Panc1 (cell line): ENCODE data around the gene ANO5. TPM values are rescaled to one million over a fixed set of nuclear protein-coding genes. Genes with fewer than 3 reads are reported as not detected.
A peak's percentile ranks its signal among the peaks of the same experiment; 100 is the strongest.

Experiments used
- ATAC-seq: fragments of 200-7000 bp; cut with Tn5 transposase; 2 replicates; pipeline ENCODE4 v1.9.1; 2020; ENCODE audit warnings: mild to moderate bottlenecking, moderate library complexity
- BruUV-seq: library from RNA; stranded (reverse); fragments of 400-500 nt; replicated peaks from 2 replicates; lab custom pipeline; 2021; lab: Mats Ljungman, UMichigan
- CTCF ChIA-PET: fragments of 300-600 bp; sonication (Branson Sonifier 250); formaldehyde crosslinking; loops from one replicate; lab custom pipeline; 2022; ENCODE audit warnings: antibody characterized with exemption; lab: Charles Lee
- POLR2A ChIA-PET: fragments of 300-600 bp; sonication (Branson Sonifier 250); formaldehyde crosslinking; loops from one replicate; lab custom pipeline; 2022; ENCODE audit warnings: antibody characterized with exemption; lab: Charles Lee
- DNase-seq: peaks from one replicate; pipeline ENCODE4 v3.0.0-alpha.2; 2010; ENCODE audit warnings: low read depth, low spot score
- H3K27ac ChIP-seq: 2 replicates; pipeline ENCODE4 v1.5.1; 2011; ENCODE audit warnings: mild to moderate bottlenecking, low read length, inconsistent platforms
- H3K27me3 ChIP-seq: fragments of 200-500 bp; sonication (Bioruptor generic); 2 replicates; pipeline ENCODE4 v1.6.0; 2014; ENCODE audit warnings: low read length, inconsistent platforms; ENCODE audit not compliant: control insufficient read depth, insufficient read depth
- H3K36me3 ChIP-seq: fragments of 200-500 bp; sonication (Bioruptor generic); 2 replicates; pipeline ENCODE4 v1.5.1; 2014; ENCODE audit warnings: inconsistent platforms, mild to moderate bottlenecking, low read length, moderate library complexity; ENCODE audit not compliant: control insufficient read depth, insufficient read depth
- H3K4me1 ChIP-seq: 2 replicates; pipeline ENCODE4 v1.5.1; 2011; ENCODE audit warnings: inconsistent platforms, mild to moderate bottlenecking, low read length, moderate library complexity; ENCODE audit not compliant: control insufficient read depth, insufficient read depth
- H3K4me3 ChIP-seq, 2 experiments: 2 replicates each; pipeline ENCODE4 v1.5.1; 2011 to 2012; ENCODE audit warnings: low read depth in 2 of 2, low read length in 2 of 2, mild to moderate bottlenecking in 2 of 2, inconsistent platforms in 1 of 2, moderate library complexity in 1 of 2
- H3K9me3 ChIP-seq: fragments of 200-500 bp; sonication (Bioruptor generic); 2 replicates; pipeline ENCODE4 v1.5.1; 2014; ENCODE audit warnings: low read depth, mild to moderate bottlenecking, inconsistent platforms, low read length, moderate library complexity; ENCODE audit not compliant: control insufficient read depth, insufficient read depth
- CTCF ChIP-seq: fragments of 450-650 bp; IDR thresholded peaks from 2 replicates; pipeline ENCODE4 v1.5.1; 2017; ENCODE audit warnings: mild to moderate bottlenecking
- POLR2AphosphoS5 ChIP-seq: IDR thresholded peaks from 2 replicates; pipeline ENCODE4 v1.6.1; 2012; ENCODE audit warnings: mild to moderate bottlenecking, low read depth, low read length, moderate library complexity
- SIN3A ChIP-seq: IDR thresholded peaks from 2 replicates; pipeline ENCODE4 v1.6.1; 2012; ENCODE audit warnings: low read depth, mild to moderate bottlenecking, low read length, moderate library complexity, borderline replicate concordance; ENCODE audit not compliant: insufficient read depth
- TCF7L2 ChIP-seq: IDR thresholded peaks from 2 replicates; pipeline ENCODE4 v1.6.1; 2011; ENCODE audit warnings: mild to moderate bottlenecking, low read depth, low read length, inconsistent platforms
- in situ Hi-C: cut with HindIII; loops from 2 replicates; pipeline ENCODE4 v1.10.0; 2016; ENCODE audit warnings: low sequenced_read_pairs, low pct_unique_long_range_greater_than_20kb
- intact Hi-C: fragments of 100-400 bp; cut with micrococcal nuclease; formaldehyde crosslinking; loops from one replicate; pipeline ENCODE4 v1.10.0; 2022; ENCODE audit not compliant: unreplicated experiment
- total RNA-seq: library from RNA; stranded (reverse); gene quantifications from one replicate; pipeline ENCODE4 v1.2.1, GENCODE V29; 2021; ENCODE audit not compliant: unreplicated experiment
- TF ChIP-seq, protein P1 (sequence below), 2 experiments: IDR thresholded peaks; 2 replicates each; pipeline ENCODE4 v1.6.1; 2011 to 2012; ENCODE audit warnings: low read depth in 2 of 2, control low read depth in 1 of 2, low read length in 1 of 2, mild to moderate bottlenecking in 1 of 2, moderate library complexity in 1 of 2; ENCODE audit not compliant: insufficient read depth in 1 of 2

Gene ANO5
- total RNA-seq, 1 experiment from 2014 or later = 1.7 TPM

DNA sequence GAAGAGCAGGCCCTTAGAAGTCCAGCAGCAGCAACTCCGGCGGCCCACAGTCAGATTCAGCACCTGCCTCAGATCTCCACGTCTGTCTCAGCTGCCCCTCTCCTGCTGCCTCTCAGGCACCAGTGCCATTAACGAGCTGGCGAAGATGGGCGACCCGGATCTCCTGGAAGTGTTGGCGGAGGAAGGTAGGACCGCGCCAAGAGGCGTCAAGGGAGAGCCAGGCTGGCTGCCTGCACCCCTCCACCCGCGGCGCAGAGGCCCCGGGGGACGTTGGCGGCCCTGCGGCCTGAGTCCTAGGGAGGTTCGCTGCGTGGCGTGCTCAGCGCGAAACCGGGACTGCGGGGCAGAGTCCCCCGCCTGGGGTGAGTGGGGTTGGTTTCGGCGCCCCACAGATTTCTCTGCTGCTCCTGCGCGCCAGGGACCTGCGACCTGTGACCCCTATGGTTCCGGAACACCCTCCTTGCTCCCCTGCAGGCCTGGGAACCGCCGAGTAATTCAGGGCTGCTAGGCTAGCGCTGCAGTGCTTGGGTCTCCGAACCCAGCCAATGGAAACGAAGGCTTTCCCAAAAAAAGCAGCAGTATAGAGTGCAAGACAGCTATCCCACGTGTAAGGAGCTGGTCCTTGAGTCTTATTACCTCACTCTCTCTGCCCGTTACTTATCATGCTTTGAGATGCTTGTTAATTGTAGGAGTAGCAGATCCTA, 615 bp downstream of the ANO5 start:
- no peaks in the 10 kb centered on the region for H3K36me3 ChIP-seq
- in situ Hi-C loops (no loop called here), intact Hi-C loops (no loop called here)
- H3K27me3 ChIP-seq = no peaks in the 10 kb centered on the region; the same call in 1 of the 2 replicates
- H3K27ac ChIP-seq = no peak overlapping the region
- peak overlapping the region; percentile 51 to 72 for H3K4me3 ChIP-seq
- H3K9me3 ChIP-seq = no peaks in the 10 kb centered on the region
- no TSS peak for BruUV-seq
- ChIA-PET POLR2A (no interaction called here), CTCF (no interaction called here)
- TF ChIP-seq POLR2AphosphoS5 = no peak
- no peak for TF ChIP-seq TCF7L2
- no peak for TF ChIP-seq SIN3A
- no peak for TF ChIP-seq CTCF
- DNase-seq (no peak), ATAC-seq (peak; percentile 73)
- no peaks in the 10 kb centered on the region; the same call in 1 of the 2 replicates for H3K4me1 ChIP-seq

DNA sequence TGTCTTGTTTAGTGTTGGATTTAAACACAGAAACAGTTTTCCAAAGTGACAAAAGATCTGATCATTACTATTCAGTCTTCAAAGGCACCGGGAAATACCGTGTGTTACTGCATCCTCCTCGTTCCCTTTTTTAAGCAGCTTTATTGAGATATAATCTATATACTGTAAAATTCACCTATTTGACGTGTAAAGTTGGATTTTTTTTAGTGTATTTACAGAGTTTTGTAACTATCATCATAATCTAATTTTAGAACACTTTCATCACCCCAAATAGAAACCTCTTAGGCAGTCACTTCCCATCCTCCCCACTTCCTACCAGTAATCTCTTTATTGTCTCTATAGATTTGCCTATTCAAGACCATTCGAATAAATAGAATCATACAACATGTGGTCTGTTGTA, 1.4 kb downstream of the ANO5 start:
- Histone ChIP-seq H3K4me3 (no peak overlapping the region; a peak in 1 of 4 replicates), H3K4me1 (no peaks in the 10 kb centered on the region; the same call in 1 of the 2 replicates), H3K27me3 (no peaks in the 10 kb centered on the region; the same call in 1 of the 2 replicates), H3K36me3 (no peaks in the 10 kb centered on the region), H3K27ac (no peak overlapping the region), H3K9me3 (no peaks in the 10 kb centered on the region)
- intact Hi-C loops (no loop called here), in situ Hi-C loops (no loop called here)
- DNase-seq (no peak), ATAC-seq (no peak)
- ChIA-PET CTCF (no interaction called here), POLR2A (no interaction called here)
- TF ChIP-seq CTCF = no peak
- no peak for TF ChIP-seq POLR2AphosphoS5
- no peak for TF ChIP-seq SIN3A
- no peak for TF ChIP-seq TCF7L2
- TF ChIP-seq, protein P1, sequence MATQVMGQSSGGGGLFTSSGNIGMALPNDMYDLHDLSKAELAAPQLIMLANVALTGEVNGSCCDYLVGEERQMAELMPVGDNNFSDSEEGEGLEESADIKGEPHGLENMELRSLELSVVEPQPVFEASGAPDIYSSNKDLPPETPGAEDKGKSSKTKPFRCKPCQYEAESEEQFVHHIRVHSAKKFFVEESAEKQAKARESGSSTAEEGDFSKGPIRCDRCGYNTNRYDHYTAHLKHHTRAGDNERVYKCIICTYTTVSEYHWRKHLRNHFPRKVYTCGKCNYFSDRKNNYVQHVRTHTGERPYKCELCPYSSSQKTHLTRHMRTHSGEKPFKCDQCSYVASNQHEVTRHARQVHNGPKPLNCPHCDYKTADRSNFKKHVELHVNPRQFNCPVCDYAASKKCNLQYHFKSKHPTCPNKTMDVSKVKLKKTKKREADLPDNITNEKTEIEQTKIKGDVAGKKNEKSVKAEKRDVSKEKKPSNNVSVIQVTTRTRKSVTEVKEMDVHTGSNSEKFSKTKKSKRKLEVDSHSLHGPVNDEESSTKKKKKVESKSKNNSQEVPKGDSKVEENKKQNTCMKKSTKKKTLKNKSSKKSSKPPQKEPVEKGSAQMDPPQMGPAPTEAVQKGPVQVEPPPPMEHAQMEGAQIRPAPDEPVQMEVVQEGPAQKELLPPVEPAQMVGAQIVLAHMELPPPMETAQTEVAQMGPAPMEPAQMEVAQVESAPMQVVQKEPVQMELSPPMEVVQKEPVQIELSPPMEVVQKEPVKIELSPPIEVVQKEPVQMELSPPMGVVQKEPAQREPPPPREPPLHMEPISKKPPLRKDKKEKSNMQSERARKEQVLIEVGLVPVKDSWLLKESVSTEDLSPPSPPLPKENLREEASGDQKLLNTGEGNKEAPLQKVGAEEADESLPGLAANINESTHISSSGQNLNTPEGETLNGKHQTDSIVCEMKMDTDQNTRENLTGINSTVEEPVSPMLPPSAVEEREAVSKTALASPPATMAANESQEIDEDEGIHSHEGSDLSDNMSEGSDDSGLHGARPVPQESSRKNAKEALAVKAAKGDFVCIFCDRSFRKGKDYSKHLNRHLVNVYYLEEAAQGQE (IDR thresholded peaks at IDR 0.05; ENCODE audit: insufficient read depth in 1 of 2, low read depth in 2 of 2, low read length in 1 of 2) = no peak
- BruUV-seq = no TSS peak
